ENCODE results near the gene RRBP1. TPM values are rescaled to one million over a fixed set of nuclear protein-coding genes. Genes with fewer than 3 reads are reported as not detected.

RRBP1 gene
- total and polyA plus RNA-seq, 4 donors = 75.4 to 202 (median 130) TPM

GRCh38 chr20:17629678-17630089, 52.4 kb downstream of the RRBP1 start:
- H3K9me3 ChIP-seq (ENCODE audit: control insufficient read depth in 4 of 4, low read length in 3 of 4) = no peaks in the 10 kb centered on the region
- DNase-seq (ENCODE audit: low spot score) = no peak
- TF ChIP-seq, protein P1, sequence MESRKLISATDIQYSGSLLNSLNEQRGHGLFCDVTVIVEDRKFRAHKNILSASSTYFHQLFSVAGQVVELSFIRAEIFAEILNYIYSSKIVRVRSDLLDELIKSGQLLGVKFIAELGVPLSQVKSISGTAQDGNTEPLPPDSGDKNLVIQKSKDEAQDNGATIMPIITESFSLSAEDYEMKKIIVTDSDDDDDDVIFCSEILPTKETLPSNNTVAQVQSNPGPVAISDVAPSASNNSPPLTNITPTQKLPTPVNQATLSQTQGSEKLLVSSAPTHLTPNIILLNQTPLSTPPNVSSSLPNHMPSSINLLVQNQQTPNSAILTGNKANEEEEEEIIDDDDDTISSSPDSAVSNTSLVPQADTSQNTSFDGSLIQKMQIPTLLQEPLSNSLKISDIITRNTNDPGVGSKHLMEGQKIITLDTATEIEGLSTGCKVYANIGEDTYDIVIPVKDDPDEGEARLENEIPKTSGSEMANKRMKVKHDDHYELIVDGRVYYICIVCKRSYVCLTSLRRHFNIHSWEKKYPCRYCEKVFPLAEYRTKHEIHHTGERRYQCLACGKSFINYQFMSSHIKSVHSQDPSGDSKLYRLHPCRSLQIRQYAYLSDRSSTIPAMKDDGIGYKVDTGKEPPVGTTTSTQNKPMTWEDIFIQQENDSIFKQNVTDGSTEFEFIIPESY (IDR thresholded peaks at IDR 0.05) = no peak
- no peak for TF ChIP-seq FOXA1 (IDR thresholded peaks at IDR 0.05)
- no peak for TF ChIP-seq YY1 (IDR thresholded peaks at IDR 0.05)
- TF ChIP-seq JUND (IDR thresholded peaks at IDR 0.05) = no peak
- no peak for TF ChIP-seq GABPA (IDR thresholded peaks at IDR 0.05 in 1 of 2, conservative IDR thresholded peaks at IDR 0.05 in 1 of 2)
- no peak for TF ChIP-seq HNF4A (conservative IDR thresholded peaks at IDR 0.05)
- no peak for TF ChIP-seq HNF4G (IDR thresholded peaks at IDR 0.05)
- no peak for TF ChIP-seq NR2F2 (IDR thresholded peaks at IDR 0.05)
- TF ChIP-seq, protein P2, sequence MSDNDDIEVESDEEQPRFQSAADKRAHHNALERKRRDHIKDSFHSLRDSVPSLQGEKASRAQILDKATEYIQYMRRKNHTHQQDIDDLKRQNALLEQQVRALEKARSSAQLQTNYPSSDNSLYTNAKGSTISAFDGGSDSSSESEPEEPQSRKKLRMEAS (IDR thresholded peaks at IDR 0.05) = no peak
- no peak for TF ChIP-seq SP1 (IDR thresholded peaks at IDR 0.05)
- no peak for TF ChIP-seq CTCF (IDR thresholded peaks at IDR 0.05; ENCODE audit: low read depth, low read length, missing input control)
- TF ChIP-seq TAF1 (conservative IDR thresholded peaks at IDR 0.05) = no peak
- TF ChIP-seq FOXA2 (IDR thresholded peaks at IDR 0.05) = no peak
- no peak for TF ChIP-seq RAD21 (IDR thresholded peaks at IDR 0.05)
- no peak for TF ChIP-seq EGR1 (IDR thresholded peaks at IDR 0.05; ENCODE audit: low read depth in 2 of 2)
- no peak for TF ChIP-seq ATF3 (IDR thresholded peaks at IDR 0.05)
- TF ChIP-seq, protein P3, sequence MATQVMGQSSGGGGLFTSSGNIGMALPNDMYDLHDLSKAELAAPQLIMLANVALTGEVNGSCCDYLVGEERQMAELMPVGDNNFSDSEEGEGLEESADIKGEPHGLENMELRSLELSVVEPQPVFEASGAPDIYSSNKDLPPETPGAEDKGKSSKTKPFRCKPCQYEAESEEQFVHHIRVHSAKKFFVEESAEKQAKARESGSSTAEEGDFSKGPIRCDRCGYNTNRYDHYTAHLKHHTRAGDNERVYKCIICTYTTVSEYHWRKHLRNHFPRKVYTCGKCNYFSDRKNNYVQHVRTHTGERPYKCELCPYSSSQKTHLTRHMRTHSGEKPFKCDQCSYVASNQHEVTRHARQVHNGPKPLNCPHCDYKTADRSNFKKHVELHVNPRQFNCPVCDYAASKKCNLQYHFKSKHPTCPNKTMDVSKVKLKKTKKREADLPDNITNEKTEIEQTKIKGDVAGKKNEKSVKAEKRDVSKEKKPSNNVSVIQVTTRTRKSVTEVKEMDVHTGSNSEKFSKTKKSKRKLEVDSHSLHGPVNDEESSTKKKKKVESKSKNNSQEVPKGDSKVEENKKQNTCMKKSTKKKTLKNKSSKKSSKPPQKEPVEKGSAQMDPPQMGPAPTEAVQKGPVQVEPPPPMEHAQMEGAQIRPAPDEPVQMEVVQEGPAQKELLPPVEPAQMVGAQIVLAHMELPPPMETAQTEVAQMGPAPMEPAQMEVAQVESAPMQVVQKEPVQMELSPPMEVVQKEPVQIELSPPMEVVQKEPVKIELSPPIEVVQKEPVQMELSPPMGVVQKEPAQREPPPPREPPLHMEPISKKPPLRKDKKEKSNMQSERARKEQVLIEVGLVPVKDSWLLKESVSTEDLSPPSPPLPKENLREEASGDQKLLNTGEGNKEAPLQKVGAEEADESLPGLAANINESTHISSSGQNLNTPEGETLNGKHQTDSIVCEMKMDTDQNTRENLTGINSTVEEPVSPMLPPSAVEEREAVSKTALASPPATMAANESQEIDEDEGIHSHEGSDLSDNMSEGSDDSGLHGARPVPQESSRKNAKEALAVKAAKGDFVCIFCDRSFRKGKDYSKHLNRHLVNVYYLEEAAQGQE (IDR thresholded peaks at IDR 0.05) = no peak
- no peak for TF ChIP-seq RXRA (IDR thresholded peaks at IDR 0.05)
- H3K4me1 ChIP-seq (ENCODE audit: control insufficient read depth in 4 of 4, insufficient read depth in 4 of 4, low read length in 3 of 4) = peaks cover 0 to 43% (median 26%) of the 10 kb centered on the region in 4 donors
- H3K36me3 ChIP-seq (ENCODE audit: control insufficient read depth in 4 of 4, insufficient read depth in 3 of 4, low read depth in 1 of 4, low read length in 3 of 4) = peaks cover 43 to 95% (median 70%) of the 10 kb centered on the region in 4 donors
- H3K4me3 ChIP-seq (ENCODE audit: low read depth in 1 of 3, low read length in 3 of 3) = no peak overlapping the region
- 93% methylated on average over 21 of the region's 21 CpGs for WGBS
- no peaks in the 10 kb centered on the region for H3K27me3 ChIP-seq (ENCODE audit: control insufficient read depth in 4 of 4, insufficient read depth in 4 of 4, low read length in 3 of 4)
- H3K27ac ChIP-seq (ENCODE audit: low read depth in 1 of 2, low read length in 2 of 2) = no peak overlapping the region
- H3K9ac ChIP-seq (ENCODE audit: low read depth in 1 of 2, low read length in 2 of 2) = no peak overlapping the region
